Right ventricle myocardium superior (tissue), 1 donor: ENCODE results near the gene TAOK2. TPM values are rescaled to one million over a fixed set of nuclear protein-coding genes. Genes with fewer than 3 reads are reported as not detected.
"Not testable (repeated sequence)": the region's sequence is repeated elsewhere in the genome, so short reads cannot be mapped to it uniquely, and the experiment has no call there.

ENCODE experiments used
- ATAC-seq: fragments of 200-7000 bp; cut with Tn5 transposase; one replicate; pipeline ENCODE4 v1.9.1; 2020; ENCODE audit warnings: mild to moderate bottlenecking; ENCODE audit not compliant: poor library complexity
- DNase-seq: peaks from one replicate; pipeline ENCODE4 v3.0.0-alpha.2; 2020
- intact Hi-C: fragments of 100-400 bp; cut with DNase I; formaldehyde crosslinking; loops from one replicate; pipeline ENCODE4 v1.11.2; 2022
- total RNA-seq: library from RNA; stranded (reverse); fragmentation: NEBNext Ultra II Directional; extraction: Animal tissue kit (Norgen Biotek cat#: 25700); gene quantifications from one replicate; pipeline ENCODE4 v1.2.1, GENCODE V29; 2021
- donor health status: DM: no; HTN: yes; CAD: no; lungs with severe emphysema.

The TAOK2 gene
- total RNA-seq, 1 donor from 2014 or later, result 29.7 TPM

DNA sequence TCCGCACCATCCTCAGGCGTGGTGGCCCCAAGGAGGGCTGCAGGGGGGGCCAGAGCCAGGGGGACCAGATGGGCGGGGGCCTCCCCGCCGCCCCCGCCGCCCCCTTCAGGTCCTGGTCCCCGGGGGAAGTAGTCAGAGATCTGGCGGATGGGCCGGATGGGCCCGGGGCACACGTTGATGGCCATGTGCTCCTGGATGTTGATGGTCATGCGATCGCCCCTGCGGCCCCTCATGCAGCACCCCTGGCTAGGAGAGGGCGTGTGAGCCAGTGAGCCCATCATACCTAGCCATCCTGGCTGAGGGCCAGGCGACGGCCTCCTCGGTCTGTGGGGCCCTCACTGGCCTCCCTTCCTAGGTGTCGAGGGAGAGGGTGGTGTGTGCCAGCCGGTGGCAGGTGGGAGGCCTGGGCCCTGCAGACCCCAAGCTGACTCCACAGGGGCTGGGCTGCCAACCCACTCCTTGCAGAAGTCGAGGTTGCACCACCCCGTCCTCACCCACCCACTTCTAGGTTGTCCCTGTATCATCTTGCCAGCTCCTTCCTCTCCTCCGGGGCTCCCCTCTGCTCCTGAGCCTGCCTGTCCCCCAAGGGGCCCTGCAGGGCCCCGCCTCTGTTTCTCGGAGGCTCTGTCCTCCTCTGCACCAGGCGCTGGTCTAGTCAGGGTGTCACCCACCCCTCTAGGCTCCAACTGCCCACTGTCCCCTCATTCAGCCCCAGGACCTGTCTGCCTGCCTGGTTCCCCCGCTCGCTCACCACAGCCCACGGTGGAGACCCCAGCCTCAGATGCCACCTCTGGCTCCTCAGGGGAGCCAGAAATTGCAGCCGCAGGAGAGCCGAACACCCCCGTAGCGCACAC lies 36.5 kb downstream of the TAOK2 start:
- DNase-seq (no peak), ATAC-seq (no peak)
- intact Hi-C loops, result loop anchor here (5.0 to 10.0 kb wide), 2 partner anchors 83 to 135 kb away; partner anchors contain the start of gene KCTD13

DNA sequence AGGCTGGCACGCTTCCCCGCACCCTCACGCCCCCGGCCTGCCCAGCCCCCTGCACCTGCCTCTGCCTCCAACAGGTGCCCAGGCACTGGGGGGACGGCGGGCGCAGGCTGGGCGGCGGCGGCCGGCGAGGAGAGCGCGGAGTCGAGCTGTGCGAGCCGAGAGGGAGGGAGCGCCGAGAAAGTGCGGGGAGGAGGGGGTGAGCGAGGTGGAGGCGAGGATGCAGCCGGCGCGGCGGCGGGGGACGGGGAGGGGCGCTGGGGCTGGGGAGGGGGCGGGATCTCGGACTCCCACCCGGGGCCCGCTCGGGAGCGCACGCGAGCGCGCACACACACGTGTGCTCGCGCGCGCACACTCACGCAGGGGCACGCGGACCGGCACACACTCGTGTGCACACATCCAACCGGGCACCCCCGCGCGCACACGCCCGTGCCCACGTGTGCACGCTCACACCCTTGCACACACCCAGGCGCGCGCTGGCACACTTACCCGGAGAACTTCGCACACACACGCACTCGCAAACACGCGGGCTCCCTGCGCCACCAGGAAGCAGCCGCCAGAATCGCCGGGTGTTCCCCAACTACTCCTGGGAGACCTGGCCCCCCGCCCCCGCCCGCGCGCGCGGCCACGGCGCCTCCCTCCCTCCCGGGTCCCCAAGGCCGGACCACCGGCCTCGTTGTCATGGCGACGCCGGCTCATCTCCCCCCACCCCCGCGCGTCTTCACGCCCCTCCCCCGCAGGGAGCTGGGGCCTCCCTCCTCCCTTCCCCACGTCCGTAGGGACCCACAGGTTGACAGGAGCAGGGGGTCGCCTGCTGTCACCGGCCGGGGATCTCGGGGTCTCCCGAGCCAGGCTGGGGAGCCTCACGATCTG lies 37.4 kb downstream of the TAOK2 start, which contains the start of gene DOC2A:
Gene DOC2A (minus strand): TSS at position 184 of the 870 bp plus-strand sequence. CDS start 805 bp downstream, outside the sequence.
- ATAC-seq (no peak), DNase-seq (no peak)
- intact Hi-C loops, result no loop called here

- no peak for DNase-seq
- no peak for ATAC-seq
- intact Hi-C loops, result no loop called here
Measured at GRCh38 chr16:30011714-30012504, 38.2 kb downstream of the TAOK2 start.

DNA sequence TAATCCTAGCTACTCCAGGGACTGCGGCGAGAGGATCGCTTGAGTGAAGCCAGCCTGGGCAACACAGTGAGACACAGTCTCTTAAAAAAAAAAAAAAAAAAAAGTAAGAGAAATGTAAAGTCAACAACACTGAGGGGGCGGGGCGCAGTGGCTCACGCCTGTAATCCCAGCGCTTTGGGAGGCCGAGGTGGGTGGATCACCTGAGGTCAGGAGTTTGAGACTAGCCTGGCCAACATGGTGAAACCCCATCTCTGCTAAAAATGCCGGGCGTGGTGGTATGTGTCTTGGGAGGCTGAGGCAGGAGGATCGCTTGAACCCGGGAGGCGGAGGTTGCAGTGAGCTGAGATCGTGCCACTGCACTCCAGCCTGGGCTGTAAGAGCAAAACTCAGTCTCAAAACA lies 38.9 kb downstream of the TAOK2 start:
- ATAC-seq, intact Hi-C loops, DNase-seq: not testable (repeated sequence)

GRCh38 chr16:30015450-30015849 lies 41.8 kb downstream of the TAOK2 start:
- intact Hi-C loops, ATAC-seq, DNase-seq: not testable (repeated sequence)

GRCh38 chr16:30016555-30017276 lies 43.0 kb downstream of the TAOK2 start:
- intact Hi-C loops, result no loop called here
- DNase-seq, result no peak
- ATAC-seq, result no peak

DNA sequence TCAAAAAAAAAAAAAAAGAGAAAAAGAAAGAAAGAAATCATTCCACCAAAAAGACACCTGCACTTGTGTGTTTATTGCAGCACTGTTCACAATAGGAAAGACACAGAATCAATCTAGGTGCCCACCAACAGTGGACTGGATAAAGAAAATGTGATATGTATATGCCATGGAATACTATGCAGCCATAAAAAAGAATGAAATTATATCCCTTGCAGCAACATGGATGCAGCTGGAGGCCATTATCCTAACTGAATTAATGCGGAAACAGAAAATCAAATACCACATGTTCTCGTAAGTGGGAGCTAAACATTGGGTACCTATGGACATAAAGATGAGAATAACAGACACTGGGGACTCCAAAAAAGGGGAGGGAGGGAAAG lies 43.6 kb downstream of the TAOK2 start:
- DNase-seq (no peak), ATAC-seq (no peak)
- intact Hi-C loops, result no loop called here

DNA sequence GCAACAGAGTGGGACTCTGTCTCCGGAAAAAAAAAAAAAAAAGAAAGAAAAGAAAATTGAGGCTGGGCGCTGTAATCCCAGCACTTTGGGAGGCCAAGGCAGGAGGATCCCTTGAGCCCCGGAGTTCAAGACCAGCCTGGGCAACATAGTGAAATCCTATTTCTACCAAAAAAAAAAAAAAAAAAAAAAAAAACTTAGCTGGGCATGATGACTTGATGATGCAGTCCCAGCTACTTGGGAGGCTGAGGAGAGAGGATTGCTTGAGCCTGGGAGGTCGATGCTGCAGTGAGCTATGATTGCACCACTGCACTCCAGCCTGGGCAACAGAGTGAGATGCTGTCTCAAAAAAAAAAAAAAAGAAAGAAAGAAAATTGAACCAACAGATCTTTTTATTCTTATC lies 44.3 kb downstream of the TAOK2 start:
- intact Hi-C loops, DNase-seq, ATAC-seq: not testable (repeated sequence)

DNA sequence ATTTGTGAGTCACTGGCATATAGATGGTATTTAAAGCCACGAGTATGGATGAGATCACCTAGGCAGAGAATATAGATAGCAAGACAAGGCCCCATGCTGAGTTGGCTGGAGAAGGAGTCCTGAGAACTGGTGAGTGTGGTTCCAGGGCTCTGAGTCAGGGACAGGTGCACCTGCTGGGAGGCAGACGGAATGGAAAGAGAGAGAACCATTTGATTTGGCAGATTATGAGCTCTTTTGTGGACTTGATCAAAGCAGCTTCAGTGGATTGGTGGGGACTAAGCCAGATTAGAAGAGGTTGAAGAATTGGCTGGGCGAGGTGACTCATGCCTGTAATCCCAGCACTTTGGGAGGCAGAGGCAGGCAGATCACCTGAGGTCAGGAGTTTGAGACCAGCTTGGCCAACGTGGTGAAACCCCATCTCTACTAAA lies 45.1 kb downstream of the TAOK2 start:
- intact Hi-C loops, result no loop called here
- DNase-seq, result no peak

GRCh38 chr16:30022887-30023286 lies 49.2 kb downstream of the TAOK2 start, which contains the start of gene C16orf92:
TSS of gene C16orf92 (plus strand) at chr16:30023198. CDS start at chr16:30023341, 143 bp downstream.
- intact Hi-C loops, result loop anchor here (5.0 kb wide), 1 partner anchor 326 kb away; no protein-coding TSS in a partner anchor
- ATAC-seq, result no peak
- DNase-seq, result no peak

More for the DNA sequence above, 45.1 kb downstream of the TAOK2 start:
- ATAC-seq, result no peak

GRCh38 chr16:30023586-30023985 lies 49.9 kb downstream of the TAOK2 start:
- DNase-seq (no peak), ATAC-seq (no peak)
- intact Hi-C loops, result loop anchor here (5.0 kb wide), 1 partner anchor 326 kb away; no protein-coding TSS in a partner anchor

DNA sequence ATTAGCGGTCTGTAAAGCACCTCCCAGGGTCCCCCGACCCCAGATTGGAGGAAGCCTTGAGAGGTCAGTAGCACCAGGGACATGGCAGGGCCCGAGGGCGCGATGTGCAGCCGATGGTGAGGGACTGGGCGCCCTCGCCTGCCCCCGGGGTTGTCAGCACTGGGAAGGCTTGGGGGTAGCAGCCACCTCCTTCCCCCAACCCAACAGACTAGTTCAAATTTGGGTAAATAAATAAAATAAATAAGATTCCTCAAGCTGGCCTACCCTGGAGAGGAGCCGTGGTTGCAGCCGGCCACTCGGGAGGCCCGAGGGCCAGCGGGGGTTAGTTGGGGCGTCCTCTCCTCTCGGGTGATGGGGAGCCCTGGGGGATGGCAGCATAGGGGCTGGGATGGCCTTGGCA lies 50.8 kb downstream of the TAOK2 start:
- intact Hi-C loops, result loop anchor here (5.0 kb wide), 1 partner anchor 327 kb away; no protein-coding TSS in a partner anchor
- ATAC-seq (no peak), DNase-seq (no peak)

DNA sequence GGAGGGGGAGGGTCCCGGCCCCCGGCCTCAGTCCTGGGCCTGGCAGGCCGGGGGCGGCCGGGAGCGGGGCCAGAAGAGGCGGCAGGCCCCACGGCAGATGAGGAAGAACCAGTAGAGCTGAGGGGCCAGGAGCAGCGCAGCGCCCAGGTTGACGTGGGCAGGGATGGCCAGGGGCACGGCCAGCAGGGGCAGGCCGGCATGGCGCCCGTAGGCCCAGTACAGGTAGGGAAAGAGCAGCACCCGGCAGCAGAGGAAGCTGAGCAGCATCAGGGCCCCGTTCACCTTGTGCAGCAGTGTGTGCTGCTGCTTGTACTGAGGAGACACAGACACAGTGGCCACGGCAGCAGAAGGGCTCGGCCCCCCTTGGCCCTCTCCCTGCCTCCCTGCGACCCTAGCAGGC lies 51.5 kb downstream of the TAOK2 start:
- intact Hi-C loops, result no loop called here
- no peak for ATAC-seq
- DNase-seq, result no peak

DNA sequence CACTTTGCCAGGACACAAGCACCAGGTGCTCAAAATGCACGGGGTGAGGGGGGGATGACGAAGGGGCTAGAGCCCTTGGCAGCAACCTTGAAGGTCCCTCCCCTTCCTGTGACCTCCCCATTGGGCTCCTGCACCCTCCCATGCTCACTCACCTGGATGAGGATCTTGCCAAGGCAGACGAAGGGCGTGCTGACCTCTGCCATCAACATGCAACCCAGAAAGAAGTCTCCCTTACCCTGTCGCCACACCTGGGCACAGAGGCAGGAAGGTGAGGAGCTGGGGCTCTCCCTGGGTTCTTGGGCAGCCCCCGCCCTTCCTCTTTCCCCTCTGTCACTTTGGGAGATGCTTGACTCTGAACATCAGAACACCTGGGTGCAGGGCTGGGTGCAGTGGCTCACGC lies 51.9 kb downstream of the TAOK2 start:
- intact Hi-C loops, result no loop called here
- DNase-seq (no peak), ATAC-seq (no peak)

GRCh38 chr16:30026449-30026848 lies 52.8 kb downstream of the TAOK2 start:
- DNase-seq (no peak), ATAC-seq (no peak)
- intact Hi-C loops, result no loop called here

GRCh38 chr16:30027588-30028437 lies 54.1 kb downstream of the TAOK2 start:
- ATAC-seq (no peak), DNase-seq (no peak)
- intact Hi-C loops, result no loop called here
